Prostate gland (tissue), 2 donors: ENCODE results near the gene PSMD10.

ENCODE experiments used
- POLR2A ChIP-seq: fragments of 450-650 bp; IDR thresholded peaks from one replicate; pipeline ENCODE4 v1.6.1; 2016; ENCODE audit warnings: antibody characterized with exemption, mild to moderate bottlenecking
- POLR2AphosphoS5 ChIP-seq: sonication (generic); formaldehyde crosslinking; IDR thresholded peaks from one replicate; pipeline ENCODE4 v1.6.1; 2017; ENCODE audit warnings: antibody characterized with exemption
- TF ChIP-seq, protein P1 (sequence below), 4 experiments: fragments of 200-600 bp in 2 of 4; fragments of 450-650 bp in 2 of 4; sonication (generic) in 2 of 4; IDR thresholded peaks; 1 replicate in 3 of 4; 2 replicates in 1 of 4; pipeline ENCODE4 v1.5.1; 2016 to 2019; ENCODE audit warnings: antibody characterized with exemption in 4 of 4, mild to moderate bottlenecking in 2 of 4, moderate library complexity in 2 of 4

DNA sequence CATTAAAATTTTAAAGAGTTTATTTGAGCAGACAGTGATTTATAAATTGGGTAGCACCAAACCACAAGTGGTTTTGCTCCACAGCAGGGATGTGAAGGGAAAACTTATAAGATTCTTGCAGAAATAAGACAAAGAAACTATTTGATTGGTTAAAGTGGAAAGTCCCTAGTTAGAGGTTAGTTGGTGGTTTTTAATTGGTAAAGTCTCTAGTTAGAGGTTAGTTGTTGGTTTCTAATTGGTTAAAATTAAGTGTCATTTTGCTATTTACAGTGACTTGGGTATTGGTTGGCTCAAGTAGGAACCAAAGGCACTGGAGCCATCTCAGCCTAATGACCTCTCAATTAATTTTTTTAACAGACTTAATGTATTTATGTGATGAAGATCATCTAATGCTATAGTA lies 23.2 kb upstream of the PSMD10 start:
- TF ChIP-seq POLR2A = no peak
- TF ChIP-seq, protein P1, sequence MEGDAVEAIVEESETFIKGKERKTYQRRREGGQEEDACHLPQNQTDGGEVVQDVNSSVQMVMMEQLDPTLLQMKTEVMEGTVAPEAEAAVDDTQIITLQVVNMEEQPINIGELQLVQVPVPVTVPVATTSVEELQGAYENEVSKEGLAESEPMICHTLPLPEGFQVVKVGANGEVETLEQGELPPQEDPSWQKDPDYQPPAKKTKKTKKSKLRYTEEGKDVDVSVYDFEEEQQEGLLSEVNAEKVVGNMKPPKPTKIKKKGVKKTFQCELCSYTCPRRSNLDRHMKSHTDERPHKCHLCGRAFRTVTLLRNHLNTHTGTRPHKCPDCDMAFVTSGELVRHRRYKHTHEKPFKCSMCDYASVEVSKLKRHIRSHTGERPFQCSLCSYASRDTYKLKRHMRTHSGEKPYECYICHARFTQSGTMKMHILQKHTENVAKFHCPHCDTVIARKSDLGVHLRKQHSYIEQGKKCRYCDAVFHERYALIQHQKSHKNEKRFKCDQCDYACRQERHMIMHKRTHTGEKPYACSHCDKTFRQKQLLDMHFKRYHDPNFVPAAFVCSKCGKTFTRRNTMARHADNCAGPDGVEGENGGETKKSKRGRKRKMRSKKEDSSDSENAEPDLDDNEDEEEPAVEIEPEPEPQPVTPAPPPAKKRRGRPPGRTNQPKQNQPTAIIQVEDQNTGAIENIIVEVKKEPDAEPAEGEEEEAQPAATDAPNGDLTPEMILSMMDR (IDR thresholded peaks at IDR 0.05) = no peak
- TF ChIP-seq POLR2AphosphoS5 = no peak
